HepG2 (cell line): ENCODE results near the gene BMP2K. TPM values are rescaled to one million over a fixed set of nuclear protein-coding genes. Genes with fewer than 3 reads are reported as not detected.

Experiments used
- ATAC-seq: fragments of 200-7000 bp; cut with Tn5 transposase; 3 replicates; pipeline ENCODE4 v1.9.1; 2020; ENCODE audit warnings: mild to moderate bottlenecking, moderate library complexity
- BruUV-seq: library from RNA; stranded (reverse); fragments of 400-500 nt; replicated peaks from 2 replicates; lab custom pipeline; 2021; lab: Mats Ljungman, UMichigan
- CTCF ChIA-PET: fragments of 300-600 bp; formaldehyde crosslinking; extraction: SDS; loops from one replicate; lab custom pipeline; 2021; ENCODE audit warnings: low total read pairs, inconsistent platforms, low intra/inter-chr PET ratio; lab: Yijun Ruan, JAX
- POLR2A ChIA-PET: fragments of 350-600 bp; sonication (Branson Sonifier 250); formaldehyde crosslinking; loops from one replicate; lab custom pipeline; 2020; ENCODE audit warnings: antibody characterized with exemption, inconsistent platforms; lab: Yijun Ruan, JAX
- DNase-seq: peaks from one replicate; pipeline ENCODE4 v3.0.0-alpha.2; 2015; ENCODE audit warnings: low spot score
- FAIRE-seq: peaks from 3 replicates; lab custom pipeline; 2011; peaks lifted over from hg19 to GRCh38; lab: Jason Lieb, UNC
- H2AFZ ChIP-seq: one replicate; pipeline ENCODE4 v1.6.1; 2011; ENCODE audit warnings: low read length, inconsistent platforms
- H3K27ac ChIP-seq: fragments of 300-600 bp; 3 replicates; pipeline ENCODE4 v1.8.0; 2011; ENCODE audit warnings: mixed run types, mild to moderate bottlenecking, mixed read lengths, low read length, inconsistent platforms; ENCODE audit not compliant: insufficient read depth; ENCODE audit errors: extremely low read length
- H3K27me3 ChIP-seq, 2 experiments: fragments of 200-600 bp in 1 of 2; 2 replicates in 1 of 2; 3 replicates in 1 of 2; pipeline versions ENCODE4 v1.6.0 to v1.8.0; 2011; ENCODE audit warnings: low read length in 2 of 2, mild to moderate bottlenecking in 2 of 2, moderate library complexity in 2 of 2, inconsistent platforms in 1 of 2; ENCODE audit not compliant: insufficient read depth in 2 of 2, control insufficient read depth in 1 of 2
- H3K36me3 ChIP-seq, 2 experiments: fragments of 200-600 bp in 1 of 2; replicated peaks in 1 of 2; 2 replicates in 1 of 2; 3 replicates in 1 of 2; pipeline versions ENCODE4 v1.5.1 to v1.8.0; 2011; ENCODE audit warnings: low read length in 2 of 2, inconsistent platforms in 1 of 2; ENCODE audit not compliant: insufficient read depth in 2 of 2, control insufficient read depth in 1 of 2
- H3K4me1 ChIP-seq: 2 replicates; pipeline ENCODE4 v1.5.1; 2012; ENCODE audit warnings: low read length, inconsistent platforms; ENCODE audit not compliant: insufficient read depth
- H3K4me2 ChIP-seq: 2 replicates; pipeline ENCODE4 v1.6.0; 2011; ENCODE audit warnings: low read depth, low read length, inconsistent platforms
- H3K4me3 ChIP-seq, 3 experiments: fragments of 200-600 bp in 1 of 3; sonication (generic), shearing (Covaris generic) in 1 of 3; replicated peaks in 1 of 3; 2 replicates each; pipeline ENCODE4 v1.5.1; 2011 to 2016; ENCODE audit warnings: low read length in 3 of 3, inconsistent platforms in 2 of 3, low read depth in 2 of 3, mild to moderate bottlenecking in 2 of 3, control low read depth in 1 of 3, mixed read lengths in 1 of 3; ENCODE audit not compliant: insufficient read depth in 1 of 3
- H3K79me2 ChIP-seq: one replicate; pipeline ENCODE4 v1.6.1; 2011; ENCODE audit warnings: low read length, inconsistent platforms; ENCODE audit not compliant: insufficient read depth
- H3K9ac ChIP-seq: 2 replicates; pipeline ENCODE4 v1.6.0; 2011; ENCODE audit warnings: mild to moderate bottlenecking, low read depth, low read length, inconsistent platforms; ENCODE audit not compliant: insufficient read depth
- H3K9me3 ChIP-seq: 2 replicates; pipeline ENCODE4 v1.5.1; 2012; ENCODE audit warnings: mild to moderate bottlenecking, low read length
- H4K20me1 ChIP-seq: 2 replicates; pipeline ENCODE4 v1.6.0; 2011; ENCODE audit warnings: inconsistent platforms, mild to moderate bottlenecking, low read length, moderate library complexity; ENCODE audit not compliant: insufficient read depth
- ARNTL ChIP-seq: sonication (generic); formaldehyde crosslinking; IDR thresholded peaks from 2 replicates; pipeline ENCODE4 v1.4.0; 2020; ENCODE audit warnings: mild to moderate bottlenecking, missing genetic modification reagents
- ATRX ChIP-seq: sonication (generic); formaldehyde crosslinking; IDR thresholded peaks from 2 replicates; pipeline ENCODE4 v1.4.0; 2020; ENCODE audit warnings: missing genetic modification reagents, borderline replicate concordance
- PTBP1 ChIP-seq: fragments of 200-400 bp; formaldehyde crosslinking; IDR thresholded peaks from 2 replicates; pipeline ENCODE4 v1.6.1; 2018; ENCODE audit warnings: low read length, low read depth; ENCODE audit not compliant: poor library complexity, severe bottlenecking
- ZFP90 ChIP-seq: sonication (generic); formaldehyde crosslinking; IDR thresholded peaks from 2 replicates; pipeline ENCODE4 v1.8.0; 2022; ENCODE audit warnings: missing genetic modification reagents, mild to moderate bottlenecking, inconsistent platforms, borderline replicate concordance
- ZNF331 ChIP-seq: sonication (generic); formaldehyde crosslinking; IDR thresholded peaks from 2 replicates; pipeline ENCODE4 v1.4.0; 2020; ENCODE audit warnings: missing genetic modification reagents
- ZNF557 ChIP-seq: sonication (generic); formaldehyde crosslinking; IDR thresholded peaks from 2 replicates; pipeline ENCODE4 v1.4.0; 2020; ENCODE audit warnings: missing genetic modification reagents
- ZNF598 ChIP-seq: sonication (generic); formaldehyde crosslinking; IDR thresholded peaks from 2 replicates; pipeline ENCODE4 v1.5.1; 2020; ENCODE audit warnings: mild to moderate bottlenecking, missing genetic modification reagents, borderline replicate concordance
- WGBS: methylation state at CpG from one replicate; pipeline ENCODE4 v1.1.6; 2017; ENCODE audit warnings: low lambda C conversion rate; 5-methylcytosine and 5-hydroxymethylcytosine counted together
- in situ Hi-C: cut with HindIII; loops from 2 replicates; pipeline ENCODE4 v1.10.0; 2017; ENCODE audit warnings: low pct_unique_long_range_greater_than_20kb; ENCODE audit not compliant: extremely low pct_ligation_motif_present
- intact Hi-C: fragments of 100-400 bp; cut with micrococcal nuclease; formaldehyde crosslinking; loops from one replicate; pipeline ENCODE4 v1.10.0; 2022; ENCODE audit not compliant: unreplicated experiment
- polyA plus RNA-seq, 8 experiments: library from polyadenylated mRNA; depleted of rRNA in 3 of 8; stranded (reverse) in 7 of 8; unstranded in 1 of 8; fragments of >200 nt; fragmentation: Illumina TruSeq in 4 of 8; extraction: Trizol in 4 of 8; gene quantifications; 2 replicates each; pipeline versions ENCODE4 v1.2.1 to v1.2.3, GENCODE V29; 2011 to 2016; ENCODE audit warnings: low read depth in 4 of 8, missing spikeins in 1 of 8, mixed read lengths in 1 of 8; ENCODE audit not compliant: insufficient read depth in 1 of 8
- total RNA-seq, 5 experiments: library from RNA; depleted of rRNA; stranded (reverse); fragments of >200 nt; fragmentation: Illumina TruSeq; extraction: Trizol; gene quantifications; 2 replicates each; pipeline ENCODE4 v1.2.3, GENCODE V29; 2016; ENCODE audit warnings: low read depth in 1 of 5
- TF ChIP-seq, protein P1 (sequence below): IDR thresholded peaks from 2 replicates; pipeline ENCODE4 v1.6.1; 2016; ENCODE audit warnings: low read depth, missing genetic modification reagents, missing compliant biosample characterization

BMP2K gene
- total and polyA plus RNA-seq, 2 of the 13 experiments (the other 11 are each of a cell fraction or from before 2014, with no cell fraction given) = 8.6 to 15.2 TPM

- TF ChIP-seq, protein P1, sequence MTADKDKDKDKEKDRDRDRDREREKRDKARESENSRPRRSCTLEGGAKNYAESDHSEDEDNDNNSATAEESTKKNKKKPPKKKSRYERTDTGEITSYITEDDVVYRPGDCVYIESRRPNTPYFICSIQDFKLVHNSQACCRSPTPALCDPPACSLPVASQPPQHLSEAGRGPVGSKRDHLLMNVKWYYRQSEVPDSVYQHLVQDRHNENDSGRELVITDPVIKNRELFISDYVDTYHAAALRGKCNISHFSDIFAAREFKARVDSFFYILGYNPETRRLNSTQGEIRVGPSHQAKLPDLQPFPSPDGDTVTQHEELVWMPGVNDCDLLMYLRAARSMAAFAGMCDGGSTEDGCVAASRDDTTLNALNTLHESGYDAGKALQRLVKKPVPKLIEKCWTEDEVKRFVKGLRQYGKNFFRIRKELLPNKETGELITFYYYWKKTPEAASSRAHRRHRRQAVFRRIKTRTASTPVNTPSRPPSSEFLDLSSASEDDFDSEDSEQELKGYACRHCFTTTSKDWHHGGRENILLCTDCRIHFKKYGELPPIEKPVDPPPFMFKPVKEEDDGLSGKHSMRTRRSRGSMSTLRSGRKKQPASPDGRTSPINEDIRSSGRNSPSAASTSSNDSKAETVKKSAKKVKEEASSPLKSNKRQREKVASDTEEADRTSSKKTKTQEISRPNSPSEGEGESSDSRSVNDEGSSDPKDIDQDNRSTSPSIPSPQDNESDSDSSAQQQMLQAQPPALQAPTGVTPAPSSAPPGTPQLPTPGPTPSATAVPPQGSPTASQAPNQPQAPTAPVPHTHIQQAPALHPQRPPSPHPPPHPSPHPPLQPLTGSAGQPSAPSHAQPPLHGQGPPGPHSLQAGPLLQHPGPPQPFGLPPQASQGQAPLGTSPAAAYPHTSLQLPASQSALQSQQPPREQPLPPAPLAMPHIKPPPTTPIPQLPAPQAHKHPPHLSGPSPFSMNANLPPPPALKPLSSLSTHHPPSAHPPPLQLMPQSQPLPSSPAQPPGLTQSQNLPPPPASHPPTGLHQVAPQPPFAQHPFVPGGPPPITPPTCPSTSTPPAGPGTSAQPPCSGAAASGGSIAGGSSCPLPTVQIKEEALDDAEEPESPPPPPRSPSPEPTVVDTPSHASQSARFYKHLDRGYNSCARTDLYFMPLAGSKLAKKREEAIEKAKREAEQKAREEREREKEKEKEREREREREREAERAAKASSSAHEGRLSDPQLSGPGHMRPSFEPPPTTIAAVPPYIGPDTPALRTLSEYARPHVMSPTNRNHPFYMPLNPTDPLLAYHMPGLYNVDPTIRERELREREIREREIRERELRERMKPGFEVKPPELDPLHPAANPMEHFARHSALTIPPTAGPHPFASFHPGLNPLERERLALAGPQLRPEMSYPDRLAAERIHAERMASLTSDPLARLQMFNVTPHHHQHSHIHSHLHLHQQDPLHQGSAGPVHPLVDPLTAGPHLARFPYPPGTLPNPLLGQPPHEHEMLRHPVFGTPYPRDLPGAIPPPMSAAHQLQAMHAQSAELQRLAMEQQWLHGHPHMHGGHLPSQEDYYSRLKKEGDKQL (CRISPR knock-in tag) = no peak
- no peak for TF ChIP-seq ZNF331
These were observed 168.2 kb downstream of the BMP2K start (continued) for GRCh38 chr4:78944381-78944780.

DNA sequence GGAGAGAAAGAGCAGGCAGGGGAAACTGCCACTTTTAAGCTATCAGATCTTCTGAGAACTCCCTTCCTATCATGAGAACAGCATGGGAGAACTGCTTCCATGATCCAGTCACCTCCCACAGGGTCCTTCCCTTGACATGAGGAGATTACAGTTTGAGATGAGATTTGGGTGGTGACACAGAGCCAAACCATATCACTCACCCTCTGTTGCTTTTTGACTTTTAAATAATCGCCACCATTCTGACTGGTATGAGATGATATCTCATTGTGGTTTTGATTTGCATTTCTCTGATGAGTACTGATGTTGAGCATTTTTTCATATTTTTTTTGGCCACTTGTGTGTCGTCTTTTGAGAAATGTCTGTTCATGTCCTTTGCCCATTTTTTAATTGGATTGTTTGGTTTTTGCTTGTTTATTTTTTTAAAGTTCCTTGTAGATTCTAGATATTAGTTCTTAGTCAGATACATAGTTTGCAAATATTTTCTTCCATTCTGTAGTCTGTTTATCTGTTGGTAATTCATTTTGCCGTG is 169.6 kb downstream of the BMP2K start:
- H2AFZ ChIP-seq = no peak overlapping the region
- H3K4me3 ChIP-seq = no peak overlapping the region
- no peak for TF ChIP-seq ZNF598 (CRISPR knock-in tag)
- TF ChIP-seq ATRX (CRISPR knock-in tag) = no peak
- no peak for TF ChIP-seq ZNF557 (CRISPR knock-in tag)
- no peak for TF ChIP-seq PTBP1
- no peak for TF ChIP-seq ARNTL (CRISPR knock-in tag)
- no peak for TF ChIP-seq ZFP90 (CRISPR knock-in tag)
- H3K4me2 ChIP-seq = no peak overlapping the region
- no peaks in the 10 kb centered on the region for H4K20me1 ChIP-seq
- no peak for DNase-seq
- in situ Hi-C loops (no loop called here), intact Hi-C loops (no loop called here)
- ChIA-PET POLR2A (no interaction called here), CTCF (no interaction called here)
- 11% methylated on average over 3 of the region's 3 CpGs for WGBS
- H3K27me3 ChIP-seq = peaks cover 0 to 19% of the 10 kb centered on the region in 2 experiments; a peak in 3 of 5 replicates
- no peak for ATAC-seq
- no peaks in the 10 kb centered on the region for H3K79me2 ChIP-seq
- H3K9ac ChIP-seq = no peak overlapping the region
- peaks cover 18% of the 10 kb centered on the region for H3K4me1 ChIP-seq
- no peak for FAIRE-seq
- H3K9me3 ChIP-seq = no peaks in the 10 kb centered on the region
- BruUV-seq = no TSS peak
- H3K27ac ChIP-seq = no peak overlapping the region
- no peaks in the 10 kb centered on the region for H3K36me3 ChIP-seq
